Embryonic facial prominence (tissue), 1 donor: Measurements from ENCODE around the gene EXT2.

Experiments used
- DNase-seq: peaks from one replicate; pipeline ENCODE4 v3.0.0-alpha.2; 2016; ENCODE audit errors: extremely low spot score

EXT2 gene

GRCh38 chr11:44165432-44165831 lies 70.0 kb downstream of the EXT2 start:
- DNase-seq, result no peak

- no peak for DNase-seq
These were observed 71.6 kb downstream of the EXT2 start for GRCh38 chr11:44167046-44167445.

- DNase-seq, result no peak
These were observed 76.0 kb downstream of the EXT2 start for GRCh38 chr11:44171518-44171917.

- DNase-seq, result no peak
These were observed 77.5 kb downstream of the EXT2 start for GRCh38 chr11:44172966-44173365.

- no peak for DNase-seq
These were observed 79.4 kb downstream of the EXT2 start for GRCh38 chr11:44174842-44175241.

- no peak for DNase-seq
These were observed 81.2 kb downstream of the EXT2 start for GRCh38 chr11:44176546-44177213.

- no peak for DNase-seq
These were observed 82.4 kb downstream of the EXT2 start for GRCh38 chr11:44177905-44178304.

GRCh38 chr11:44178381-44178780 lies 82.9 kb downstream of the EXT2 start:
- no peak for DNase-seq

GRCh38 chr11:44179173-44179572 lies 83.7 kb downstream of the EXT2 start:
- DNase-seq, result no peak

GRCh38 chr11:44180107-44180506 lies 84.6 kb downstream of the EXT2 start:
- DNase-seq, result no peak

GRCh38 chr11:44185522-44185921 lies 90.0 kb downstream of the EXT2 start:
- DNase-seq, result no peak

GRCh38 chr11:44186321-44186930 lies 90.9 kb downstream of the EXT2 start:
- DNase-seq, result no peak

GRCh38 chr11:44188643-44189042 lies 93.2 kb downstream of the EXT2 start:
- no peak for DNase-seq

- no peak for DNase-seq
These were observed 94.8 kb downstream of the EXT2 start for GRCh38 chr11:44189986-44190882.

- no peak for DNase-seq
These were observed 95.4 kb downstream of the EXT2 start for GRCh38 chr11:44190883-44191230.

- DNase-seq, result no peak
These were observed 96.0 kb downstream of the EXT2 start for GRCh38 chr11:44191322-44192016.

GRCh38 chr11:44192017-44192385 lies 96.5 kb downstream of the EXT2 start:
- DNase-seq, result no peak

GRCh38 chr11:44192462-44193100 lies 97.1 kb downstream of the EXT2 start:
- DNase-seq, result no peak

- DNase-seq, result no peak
These were observed 98.4 kb downstream of the EXT2 start for GRCh38 chr11:44193856-44194255.

GRCh38 chr11:44198146-44198724 lies 102.8 kb downstream of the EXT2 start:
- DNase-seq, result no peak

GRCh38 chr11:44199298-44199697 lies 103.8 kb downstream of the EXT2 start:
- DNase-seq, result no peak
